D721Med (cell line): Measurements from ENCODE around the gene TRAPPC8.

ENCODE experiments used
- DNase-seq: peaks from one replicate; pipeline ENCODE4 v3.0.0; 2011; ENCODE audit warnings: low spot score; ENCODE audit not compliant: insufficient read length
- FAIRE-seq: peaks from 2 replicates; lab custom pipeline; 2011; peaks lifted over from hg19 to GRCh38; lab: Jason Lieb, UNC
- CTCF ChIP-seq: IDR thresholded peaks from 2 replicates; pipeline ENCODE4 v1.5.1; 2012; ENCODE audit warnings: mild to moderate bottlenecking, control low read depth; ENCODE audit not compliant: insufficient read depth; ENCODE audit errors: missing control alignments

The TRAPPC8 gene

GRCh38 chr18:31878358-31878757, 64.6 kb downstream of the TRAPPC8 start:
- TF ChIP-seq CTCF: no peak
- DNase-seq (no peak), FAIRE-seq (peak; percentile 77)

DNA sequence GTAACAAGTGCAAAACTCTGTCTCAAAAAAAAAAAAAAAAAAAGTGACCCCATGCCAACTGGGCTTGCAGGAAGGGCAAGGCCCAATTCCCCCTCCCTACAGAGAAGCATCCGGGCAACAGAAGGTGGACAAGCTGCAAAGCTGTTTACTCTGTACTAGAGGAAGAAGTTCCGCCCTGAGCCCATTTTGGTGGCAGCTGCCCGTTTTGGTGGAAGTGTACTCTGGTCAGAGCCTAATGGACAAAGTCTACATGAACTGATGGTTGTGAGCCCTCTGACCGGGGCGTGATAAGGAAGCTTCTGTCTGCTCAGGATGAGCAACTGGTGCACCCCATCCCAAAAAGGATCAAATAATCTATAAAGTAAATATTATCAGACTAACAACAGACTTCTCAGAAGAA, 65.0 kb downstream of the TRAPPC8 start:
- no peak for TF ChIP-seq CTCF
- no peak for FAIRE-seq
- DNase-seq: no peak

GRCh38 chr18:31876707-31877106, 66.2 kb downstream of the TRAPPC8 start:
- DNase-seq (no peak), FAIRE-seq (no peak)
- no peak for TF ChIP-seq CTCF

DNA sequence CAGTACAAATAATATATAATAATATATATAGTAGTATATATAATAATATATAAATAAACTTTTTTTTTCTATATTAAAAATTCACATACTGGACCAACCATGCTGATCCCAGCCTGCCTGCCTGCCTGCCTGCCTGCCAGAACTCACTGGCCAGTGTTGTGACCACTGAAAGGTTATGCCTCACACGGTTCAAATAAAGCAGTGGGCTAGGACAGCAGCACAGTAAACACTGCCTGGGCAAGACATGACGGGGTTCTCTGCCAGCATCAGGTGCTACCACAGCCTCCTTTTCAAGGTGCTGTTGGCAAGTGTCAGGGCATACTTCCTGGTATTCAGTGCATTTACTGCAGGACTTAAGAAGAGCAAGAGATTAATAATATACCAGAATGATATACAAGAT, 67.6 kb downstream of the TRAPPC8 start:
- no peak for TF ChIP-seq CTCF
- FAIRE-seq: no peak
- DNase-seq: no peak

- no peak for DNase-seq
- no peak for TF ChIP-seq CTCF
- FAIRE-seq: no peak
Observed at GRCh38 chr18:31863103-31863502, 79.8 kb downstream of the TRAPPC8 start.

GRCh38 chr18:31860488-31860887, 82.4 kb downstream of the TRAPPC8 start:
- TF ChIP-seq CTCF: no peak
- DNase-seq (no peak), FAIRE-seq (peak; percentile 78)

DNA sequence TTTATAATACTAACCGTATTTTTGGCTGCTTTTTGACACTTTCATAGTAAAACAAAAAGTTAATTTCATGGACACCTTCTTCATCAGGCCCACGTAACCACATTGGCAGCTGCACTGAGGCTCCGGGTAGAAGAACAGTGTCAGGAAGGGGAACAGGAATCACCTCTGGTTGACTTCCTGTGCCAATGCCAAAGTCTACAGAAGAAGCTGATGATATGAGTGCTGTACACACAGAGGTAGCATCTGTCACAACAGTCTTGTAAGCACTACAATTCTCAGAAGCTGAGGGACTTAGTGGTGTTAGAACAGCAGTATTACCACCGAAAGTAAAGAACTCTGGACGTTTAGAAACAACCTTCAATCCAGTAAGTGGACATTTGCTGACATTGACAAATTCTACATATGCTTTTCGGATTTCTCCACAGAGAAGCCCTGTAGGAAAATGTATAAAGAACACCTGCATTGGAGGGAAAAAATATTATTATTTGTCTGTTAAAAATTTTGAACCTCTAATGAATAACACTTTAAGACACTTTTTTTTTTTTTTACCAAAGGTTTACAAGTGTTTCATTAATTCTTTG, 85.3 kb downstream of the TRAPPC8 start:
- TF ChIP-seq CTCF: no peak
- FAIRE-seq (peak; percentile 69), DNase-seq (no peak)
